ENCODE results near the gene SRSF12. TPM values are rescaled to one million over a fixed set of nuclear protein-coding genes. Genes with fewer than 3 reads are reported as not detected.

Gene SRSF12
- total RNA-seq, 4 donors from 2014 or later, result 0.49 TPM; not detected in 3

DNA sequence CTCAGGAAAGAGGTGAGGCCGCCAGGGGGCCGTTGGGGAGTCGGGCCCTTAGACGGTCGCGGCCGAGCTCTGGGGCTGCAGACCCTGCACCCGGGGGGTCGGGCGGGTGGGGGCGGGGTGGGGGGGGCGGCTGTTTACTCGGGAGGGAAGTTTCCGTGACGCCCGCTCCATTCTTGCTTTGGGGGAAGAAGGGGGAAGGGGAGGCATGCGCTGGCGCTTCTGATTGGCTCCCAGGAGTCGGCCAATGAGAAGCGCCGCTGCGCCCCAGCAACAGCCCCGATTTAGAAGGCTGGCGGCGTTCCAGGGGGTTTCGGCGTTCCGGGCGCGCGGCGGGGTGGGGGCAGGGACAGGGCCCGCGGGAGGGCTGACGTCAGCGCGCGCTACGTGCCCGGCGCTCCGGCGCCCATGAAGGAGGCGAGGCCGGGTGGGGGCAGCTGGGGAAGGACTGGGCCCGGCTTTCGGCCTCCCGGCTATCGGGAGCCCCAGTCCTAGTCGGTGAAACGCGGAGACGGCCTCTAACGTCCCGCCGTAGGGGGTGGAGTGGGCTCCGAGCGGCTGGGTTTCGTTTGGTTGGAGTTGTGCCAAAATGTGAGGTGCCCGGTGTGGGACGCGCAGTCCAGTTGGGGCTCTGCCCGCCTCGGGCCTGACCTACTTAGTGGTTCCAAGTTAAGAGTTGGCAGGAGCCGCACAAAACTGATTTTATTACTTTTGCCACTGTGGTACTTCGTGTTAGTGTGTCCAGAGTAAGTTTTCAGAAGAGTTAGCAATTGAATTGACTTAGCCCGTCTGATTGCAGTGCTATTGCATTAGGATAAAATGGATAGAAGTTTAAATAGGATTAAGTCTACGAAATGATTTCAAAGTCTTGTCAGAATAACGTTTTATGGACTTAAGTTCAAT is 36.2 kb downstream of the SRSF12 start:
- WGBS, 2 donors, result 0% methylated on average over 7 to 17 of the region's 69 CpGs
- intact Hi-C loops (cut with DNase I; ENCODE audit: low total_unique reads), result no loop called here

DNA sequence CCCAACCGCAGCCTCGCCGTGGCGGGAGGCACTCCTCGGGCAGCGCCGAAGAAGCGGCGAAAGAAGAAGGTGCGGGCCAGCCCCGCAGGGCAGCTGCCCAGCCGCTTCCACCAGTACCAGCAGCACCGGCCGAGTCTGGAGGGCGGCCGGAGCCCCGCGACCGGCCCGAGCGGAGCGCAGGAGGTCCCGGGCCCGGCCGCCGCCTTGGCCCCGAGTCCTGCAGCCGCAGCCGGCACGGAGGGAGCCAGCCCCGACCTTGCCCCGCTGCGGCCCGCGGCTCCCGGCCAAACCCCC is 36.8 kb downstream of the SRSF12 start:
- TF ChIP-seq, protein P1, sequence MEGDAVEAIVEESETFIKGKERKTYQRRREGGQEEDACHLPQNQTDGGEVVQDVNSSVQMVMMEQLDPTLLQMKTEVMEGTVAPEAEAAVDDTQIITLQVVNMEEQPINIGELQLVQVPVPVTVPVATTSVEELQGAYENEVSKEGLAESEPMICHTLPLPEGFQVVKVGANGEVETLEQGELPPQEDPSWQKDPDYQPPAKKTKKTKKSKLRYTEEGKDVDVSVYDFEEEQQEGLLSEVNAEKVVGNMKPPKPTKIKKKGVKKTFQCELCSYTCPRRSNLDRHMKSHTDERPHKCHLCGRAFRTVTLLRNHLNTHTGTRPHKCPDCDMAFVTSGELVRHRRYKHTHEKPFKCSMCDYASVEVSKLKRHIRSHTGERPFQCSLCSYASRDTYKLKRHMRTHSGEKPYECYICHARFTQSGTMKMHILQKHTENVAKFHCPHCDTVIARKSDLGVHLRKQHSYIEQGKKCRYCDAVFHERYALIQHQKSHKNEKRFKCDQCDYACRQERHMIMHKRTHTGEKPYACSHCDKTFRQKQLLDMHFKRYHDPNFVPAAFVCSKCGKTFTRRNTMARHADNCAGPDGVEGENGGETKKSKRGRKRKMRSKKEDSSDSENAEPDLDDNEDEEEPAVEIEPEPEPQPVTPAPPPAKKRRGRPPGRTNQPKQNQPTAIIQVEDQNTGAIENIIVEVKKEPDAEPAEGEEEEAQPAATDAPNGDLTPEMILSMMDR (IDR thresholded peaks at IDR 0.05), result no peak
- no peak for TF ChIP-seq POLR2A (IDR thresholded peaks at IDR 0.05)
- 0 to 1% methylated on average over 7 to 13 of the region's 36 CpGs for WGBS, 2 donors
- intact Hi-C loops (cut with DNase I; ENCODE audit: low total_unique reads), result no loop called here
- H3K4me3 ChIP-seq (ENCODE audit: low read depth, poor library complexity, severe bottlenecking), result peak overlapping the region; percentile 99
- no peak for DNase-seq (ENCODE audit: low spot score in 2 of 2)

More for the DNA sequence above, 36.2 kb downstream of the SRSF12 start:
- peak overlapping the region; percentile 99 for H3K4me3 ChIP-seq (ENCODE audit: low read depth, poor library complexity, severe bottlenecking)
- peak; percentile 98 to 100 for DNase-seq (ENCODE audit: low spot score in 2 of 2)
- TF ChIP-seq POLR2A (IDR thresholded peaks at IDR 0.05), result peak in 1 of 2 donors; percentile 17
- TF ChIP-seq, protein P1 (IDR thresholded peaks at IDR 0.05), result no peak

DNA sequence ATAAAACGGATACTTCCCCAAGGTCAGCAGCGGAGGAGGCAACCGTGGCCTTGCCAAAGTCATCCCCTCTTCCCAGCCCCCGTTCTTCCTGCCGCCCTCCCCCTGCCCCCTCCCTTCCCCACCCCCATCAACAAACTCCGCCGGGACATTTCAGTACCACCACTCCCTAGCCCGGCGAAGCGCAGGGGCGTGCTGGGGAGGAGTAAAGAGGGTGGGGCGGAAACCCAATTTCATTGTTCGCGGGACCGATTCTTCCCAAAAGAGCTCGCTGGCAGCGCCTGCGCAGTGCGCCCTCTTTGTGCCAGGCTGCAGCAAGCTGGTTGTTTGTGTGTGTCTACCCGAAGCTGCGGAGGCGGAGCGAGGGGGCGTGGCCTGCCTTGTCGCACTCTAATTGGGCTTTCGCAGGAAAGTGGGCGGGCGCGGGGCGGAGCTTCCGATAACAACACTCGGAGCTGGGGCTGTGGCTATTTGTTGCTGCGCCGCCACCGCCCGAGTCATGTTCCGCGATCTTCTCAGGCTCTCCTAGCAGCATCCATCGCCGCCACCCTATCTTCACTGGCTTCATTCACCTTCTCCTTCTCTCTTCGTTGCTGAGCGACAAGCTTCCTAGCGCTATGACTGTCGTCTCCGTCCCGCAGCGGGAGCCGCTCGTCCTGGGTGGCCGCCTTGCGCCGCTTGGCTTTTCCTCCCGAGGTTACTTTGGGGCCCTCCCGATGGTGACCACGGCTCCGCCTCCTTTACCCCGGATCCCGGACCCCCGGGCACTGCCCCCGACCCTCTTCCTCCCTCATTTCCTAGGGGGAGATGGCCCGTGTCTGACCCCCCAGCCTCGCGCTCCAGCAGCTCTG is 37.4 kb downstream of the SRSF12 start, which contains the start of gene PNRC1:
PNRC1 (plus strand) TSS at position 471 of the 848 bp plus-strand sequence; CDS start at position 615, 144 bp downstream.
- peak within 1 kb of the TSS; percentile 99 for H3K4me3 ChIP-seq (ENCODE audit: low read depth, poor library complexity, severe bottlenecking)
- intact Hi-C loops (cut with DNase I; ENCODE audit: low total_unique reads), result no loop called here
- WGBS, 2 donors, result 0 to 1% methylated on average over 61 to 62 of the region's 63 CpGs
- peak; percentile 100 for DNase-seq (ENCODE audit: low spot score in 2 of 2)
- TF ChIP-seq POLR2A (IDR thresholded peaks at IDR 0.05), result peak in 1 of 2 donors; percentile 99
- TF ChIP-seq, protein P1 (IDR thresholded peaks at IDR 0.05), result no peak

DNA sequence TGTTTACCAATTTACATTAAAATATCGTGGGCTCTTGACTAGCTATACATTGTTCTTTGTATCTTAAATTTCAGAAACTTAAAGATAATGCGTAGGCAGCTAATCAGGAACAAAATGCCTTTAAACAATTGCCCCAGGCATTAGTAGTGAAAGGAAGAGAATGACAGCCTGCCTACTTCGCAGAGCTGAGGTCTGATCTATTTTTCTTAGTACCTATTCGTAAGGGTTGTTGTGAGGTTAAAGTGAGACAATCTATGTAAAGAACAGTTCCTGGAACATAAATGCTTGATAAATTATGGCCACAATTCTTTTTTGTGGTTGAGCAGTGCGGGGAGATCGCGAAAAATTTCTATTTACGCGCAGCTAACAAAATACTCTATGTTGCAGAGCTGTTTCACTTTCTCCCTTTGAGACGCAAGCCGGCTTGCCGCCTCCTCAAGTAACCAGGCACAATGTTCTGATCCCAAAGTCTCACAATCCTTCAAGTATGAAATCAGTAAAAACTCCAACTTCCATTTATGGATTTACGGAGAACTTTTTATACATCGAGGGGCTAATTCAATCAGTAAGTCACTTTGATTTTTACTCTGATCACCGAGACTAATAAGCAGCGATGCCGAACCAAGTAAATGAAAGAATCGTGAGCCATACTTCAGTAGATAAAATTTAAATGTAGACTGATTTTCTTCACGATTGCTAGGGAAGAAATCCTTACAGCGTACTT is 38.2 kb downstream of the SRSF12 start:
- 0 to 1% methylated on average over 20 of the region's 20 CpGs for WGBS, 2 donors
- DNase-seq (ENCODE audit: low spot score in 2 of 2), result peak; percentile 47 to 88

DNA sequence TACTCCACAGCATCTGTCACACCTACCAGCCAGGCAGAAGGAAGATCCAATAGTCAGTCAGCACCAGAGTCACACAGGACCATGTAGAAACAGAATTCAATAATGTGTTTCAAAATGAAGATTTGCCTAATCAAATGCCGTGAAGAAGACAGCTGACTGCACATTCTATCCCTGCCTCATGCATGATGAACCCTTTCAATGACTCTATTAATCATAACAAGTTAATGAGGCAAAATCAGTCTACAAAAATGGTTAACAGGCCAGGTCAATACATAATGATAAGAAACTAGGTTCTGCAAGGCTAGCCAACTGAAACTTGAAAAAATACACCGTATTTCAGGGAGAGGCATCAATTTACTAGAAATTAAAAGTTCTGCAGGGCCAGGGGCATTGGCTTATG is 44.0 kb downstream of the SRSF12 start:
- TF ChIP-seq, protein P1 (IDR thresholded peaks at IDR 0.05), result no peak
- TF ChIP-seq POLR2A (IDR thresholded peaks at IDR 0.05), result no peak
- WGBS, 2 donors, result 86 to 98% methylated on average over 2 of the region's 2 CpGs
- no peak overlapping the region for H3K4me3 ChIP-seq (ENCODE audit: low read depth, poor library complexity, severe bottlenecking)
- no peak for DNase-seq (ENCODE audit: low spot score in 2 of 2)
- intact Hi-C loops (cut with DNase I; ENCODE audit: low total_unique reads), result no loop called here

More for the DNA sequence above, 38.2 kb downstream of the SRSF12 start:
- TF ChIP-seq, protein P1 (IDR thresholded peaks at IDR 0.05), result no peak
- no peak for TF ChIP-seq POLR2A (IDR thresholded peaks at IDR 0.05)
- intact Hi-C loops (cut with DNase I; ENCODE audit: low total_unique reads), result no loop called here
- H3K4me3 ChIP-seq (ENCODE audit: low read depth, poor library complexity, severe bottlenecking), result peak overlapping the region; percentile 23

All from lower leg skin (tissue), 4 donors.